Astrocyte of the cerebellum (primary cell): ENCODE data around the gene ACCS.

Experiments
- DNase-seq: peaks from one replicate; pipeline ENCODE4 v3.0.0-alpha.2; 2011; ENCODE audit warnings: low read depth
- H3K4me3 ChIP-seq: 2 replicates; pipeline ENCODE4 v1.5.1; 2011; ENCODE audit warnings: mild to moderate bottlenecking, low read depth, low read length, moderate library complexity
- in situ Hi-C: cut with HindIII; loops from 2 replicates; pipeline ENCODE4 v1.10.0; 2017; ENCODE audit warnings: low sequenced_read_pairs
- TF ChIP-seq, protein P1 (sequence below): IDR thresholded peaks from 2 replicates; pipeline ENCODE4 v1.5.1; 2012; ENCODE audit warnings: low read length, low read depth, moderate library complexity, mild to moderate bottlenecking; ENCODE audit errors: missing control alignments

Gene ACCS

GRCh38 chr11:44082645-44083044 lies 16.6 kb downstream of the ACCS start:
- no peak for DNase-seq
- TF ChIP-seq, protein P1, sequence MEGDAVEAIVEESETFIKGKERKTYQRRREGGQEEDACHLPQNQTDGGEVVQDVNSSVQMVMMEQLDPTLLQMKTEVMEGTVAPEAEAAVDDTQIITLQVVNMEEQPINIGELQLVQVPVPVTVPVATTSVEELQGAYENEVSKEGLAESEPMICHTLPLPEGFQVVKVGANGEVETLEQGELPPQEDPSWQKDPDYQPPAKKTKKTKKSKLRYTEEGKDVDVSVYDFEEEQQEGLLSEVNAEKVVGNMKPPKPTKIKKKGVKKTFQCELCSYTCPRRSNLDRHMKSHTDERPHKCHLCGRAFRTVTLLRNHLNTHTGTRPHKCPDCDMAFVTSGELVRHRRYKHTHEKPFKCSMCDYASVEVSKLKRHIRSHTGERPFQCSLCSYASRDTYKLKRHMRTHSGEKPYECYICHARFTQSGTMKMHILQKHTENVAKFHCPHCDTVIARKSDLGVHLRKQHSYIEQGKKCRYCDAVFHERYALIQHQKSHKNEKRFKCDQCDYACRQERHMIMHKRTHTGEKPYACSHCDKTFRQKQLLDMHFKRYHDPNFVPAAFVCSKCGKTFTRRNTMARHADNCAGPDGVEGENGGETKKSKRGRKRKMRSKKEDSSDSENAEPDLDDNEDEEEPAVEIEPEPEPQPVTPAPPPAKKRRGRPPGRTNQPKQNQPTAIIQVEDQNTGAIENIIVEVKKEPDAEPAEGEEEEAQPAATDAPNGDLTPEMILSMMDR, result no peak
- in situ Hi-C loops, result no loop called here
- H3K4me3 ChIP-seq, result no peak overlapping the region

DNA sequence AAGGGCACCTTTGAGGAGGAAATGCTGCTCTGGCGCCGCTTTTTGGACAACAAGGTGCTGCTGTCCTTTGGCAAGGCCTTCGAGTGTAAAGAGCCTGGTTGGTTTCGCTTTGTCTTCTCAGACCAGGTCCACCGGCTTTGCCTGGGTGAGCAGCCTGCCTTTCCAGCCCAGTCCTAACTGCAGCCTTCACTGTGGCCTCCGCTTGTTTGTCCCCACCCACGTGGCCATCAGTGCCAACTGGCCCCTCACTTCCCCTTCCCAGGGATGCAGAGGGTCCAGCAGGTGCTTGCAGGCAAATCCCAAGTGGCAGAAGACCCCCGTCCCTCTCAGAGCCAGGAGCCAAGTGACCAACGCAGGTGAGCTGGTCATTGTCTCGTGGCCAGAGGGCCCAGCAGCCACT lies 17.4 kb downstream of the ACCS start:
- in situ Hi-C loops, result no loop called here
- TF ChIP-seq, protein P1, result no peak
- DNase-seq, result no peak
- no peak overlapping the region for H3K4me3 ChIP-seq

DNA sequence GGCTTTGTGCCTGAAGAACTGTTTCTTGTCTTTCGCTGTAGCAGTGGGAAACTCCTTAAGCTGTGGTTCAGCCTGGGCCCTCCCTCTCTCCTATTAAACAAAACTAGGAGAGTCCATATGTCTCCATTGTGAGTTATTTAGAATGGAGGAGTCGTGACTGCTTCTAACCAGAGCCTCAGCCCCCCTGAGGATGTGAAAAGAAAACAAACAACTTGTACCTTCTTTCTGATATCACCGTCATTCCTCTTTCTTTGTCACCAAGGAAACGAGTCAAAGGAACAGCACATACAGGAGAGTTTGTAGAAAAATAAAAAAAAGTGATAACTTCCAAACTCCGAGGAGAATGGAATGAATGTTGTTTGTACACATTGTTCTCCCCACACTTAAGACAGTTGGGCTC lies 17.8 kb downstream of the ACCS start:
- no peak overlapping the region for H3K4me3 ChIP-seq
- in situ Hi-C loops, result no loop called here
- no peak for DNase-seq
- TF ChIP-seq, protein P1, result no peak

GRCh38 chr11:44085330-44085729 lies 19.3 kb downstream of the ACCS start:
- no peak for DNase-seq
- in situ Hi-C loops, result no loop called here
- H3K4me3 ChIP-seq, result no peak overlapping the region
- TF ChIP-seq, protein P1, result no peak

GRCh38 chr11:44088377-44088776 lies 22.3 kb downstream of the ACCS start:
- H3K4me3 ChIP-seq, result no peak overlapping the region
- TF ChIP-seq, protein P1, result no peak
- in situ Hi-C loops, result no loop called here
- no peak for DNase-seq

GRCh38 chr11:44088871-44089270 lies 22.8 kb downstream of the ACCS start:
- no peak overlapping the region for H3K4me3 ChIP-seq
- TF ChIP-seq, protein P1, result no peak
- in situ Hi-C loops, result no loop called here
- no peak for DNase-seq

DNA sequence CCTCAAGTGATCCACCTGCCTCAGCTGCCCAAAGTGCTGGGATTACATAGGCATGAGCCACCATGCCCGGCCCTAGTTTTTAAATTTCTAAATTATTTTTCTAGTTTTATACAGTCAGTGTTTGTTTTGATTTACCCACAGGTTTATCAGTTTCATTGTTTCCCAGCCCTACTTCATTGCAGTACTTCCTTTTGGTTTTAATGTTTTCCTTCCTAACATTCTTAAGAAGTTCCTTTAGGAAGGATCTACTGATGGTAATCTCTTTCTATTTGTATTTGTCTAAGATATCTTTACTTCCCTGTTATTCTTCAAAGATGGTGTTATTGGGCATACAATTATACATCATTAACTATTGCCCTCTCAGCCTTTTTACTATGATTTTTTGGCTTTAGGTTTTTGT lies 24.5 kb downstream of the ACCS start:
- no peak for DNase-seq
- no peak overlapping the region for H3K4me3 ChIP-seq
- in situ Hi-C loops, result no loop called here
- TF ChIP-seq, protein P1, result no peak
